NCI-H2107 (cell line): ENCODE measurements around the gene OR10H5.

Experiments used
- DNase-seq: peaks from one replicate; lab custom pipeline; 2025; lab: John Stamatoyannopoulos, UW

Gene OR10H5

DNA sequence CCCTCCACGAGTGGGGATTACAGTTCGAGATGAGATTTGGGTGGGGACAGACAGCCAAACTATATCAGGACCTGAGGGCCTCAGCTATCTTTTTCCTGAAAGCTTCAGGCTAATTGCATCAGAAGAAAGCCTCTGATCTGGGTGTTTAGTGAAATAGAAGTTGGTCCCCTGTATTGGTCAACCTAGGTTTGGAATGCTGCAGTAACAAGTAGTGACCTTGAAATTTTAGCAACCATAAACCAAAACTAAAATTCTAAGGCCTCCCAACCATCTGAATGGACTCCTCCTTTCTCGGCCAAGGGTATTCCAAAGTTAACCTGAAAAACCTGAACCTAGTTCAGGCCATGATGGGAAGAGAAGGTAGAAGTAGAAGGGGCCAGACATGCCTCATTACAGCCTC, 62.9 kb downstream of the OR10H5 start:
- no peak for DNase-seq
